SK-N-SH (cell line): ENCODE results near the gene CIDEB. TPM values are rescaled to one million over a fixed set of nuclear protein-coding genes. Genes with fewer than 3 reads are reported as not detected.

Experiments used
- CTCF ChIA-PET: fragments of 300-600, 350-600 bp; formaldehyde crosslinking; extraction: SDS; loops from one replicate; lab custom pipeline; 2021; lab: Yijun Ruan, JAX
- POLR2A ChIA-PET: fragments of 350-600 bp; sonication (Branson Sonifier 250); formaldehyde crosslinking; extraction: SDS; loops from one replicate; lab custom pipeline; 2020; ENCODE audit warnings: antibody characterized with exemption, inconsistent platforms; lab: Yijun Ruan, JAX
- DNase-seq: peaks from one replicate; pipeline ENCODE4 v3.0.0; 2012
- H2AFZ ChIP-seq: fragments of 200-600 bp; sonication (generic); 2 replicates; pipeline ENCODE4 v1.8.1; 2016; ENCODE audit warnings: antibody characterized with exemption, mild to moderate bottlenecking, low read depth
- H3F3A ChIP-seq: fragments of 200-600 bp; sonication (generic); replicated peaks from 2 replicates; pipeline ENCODE3; 2016; ENCODE audit warnings: antibody characterized with exemption, mild to moderate bottlenecking; ENCODE audit not compliant: insufficient read depth
- H3K27ac ChIP-seq, 2 experiments: fragments of 200-500 bp in 1 of 2; fragments of 200-600 bp in 1 of 2; sonication (Bioruptor generic) in 1 of 2; sonication (generic), shearing (Covaris generic) in 1 of 2; 2 replicates each; pipeline versions ENCODE4 v1.5.1 to v1.6.1; 2014 to 2016; ENCODE audit warnings: low read depth in 2 of 2, inconsistent platforms in 1 of 2, low read length in 1 of 2, mild to moderate bottlenecking in 1 of 2, mixed read lengths in 1 of 2
- H3K27me3 ChIP-seq: fragments of 200-600 bp; sonication (generic), shearing (Covaris generic); 2 replicates; pipeline ENCODE4 v1.6.1; 2016; ENCODE audit warnings: mixed run types; ENCODE audit not compliant: insufficient read depth
- H3K36me3 ChIP-seq, 2 experiments: fragments of 200-500 bp in 1 of 2; fragments of 200-600 bp in 1 of 2; sonication (Bioruptor generic) in 1 of 2; sonication (generic) in 1 of 2; replicated peaks in 1 of 2; 2 replicates each; pipeline versions ENCODE3 to v1.5.1; 2014 to 2016; ENCODE audit warnings: low read length in 1 of 2, mild to moderate bottlenecking in 1 of 2; ENCODE audit not compliant: insufficient read depth in 2 of 2, control insufficient read depth in 1 of 2
- H3K4me1 ChIP-seq, 2 experiments: fragments of 200-500 bp in 1 of 2; fragments of 200-600 bp in 1 of 2; sonication (Bioruptor generic) in 1 of 2; sonication (generic), shearing (Covaris generic) in 1 of 2; 2 replicates each; pipeline versions ENCODE4 v1.5.1 to v1.6.1; 2014 to 2016; ENCODE audit warnings: low read depth in 1 of 2, low read length in 1 of 2, mixed run types in 1 of 2; ENCODE audit not compliant: insufficient read depth in 2 of 2, control insufficient read depth in 1 of 2
- H3K4me2 ChIP-seq: fragments of 200-600 bp; sonication (generic), shearing (Covaris generic); 2 replicates; pipeline ENCODE4 v1.6.1; 2017; ENCODE audit warnings: mixed run types
- H3K4me3 ChIP-seq, 2 experiments: fragments of 200-500 bp in 1 of 2; fragments of 200-600 bp in 1 of 2; sonication (Bioruptor generic) in 1 of 2; sonication (generic), shearing (Covaris generic) in 1 of 2; 2 replicates each; pipeline versions ENCODE4 v1.5.1 to v1.8.1; 2014 to 2016; ENCODE audit warnings: low read depth in 2 of 2, inconsistent platforms in 1 of 2, low read length in 1 of 2, mild to moderate bottlenecking in 1 of 2, mixed read lengths in 1 of 2, moderate library complexity in 1 of 2
- H3K79me2 ChIP-seq: fragments of 200-600 bp; sonication (generic); 2 replicates; pipeline ENCODE4 v1.8.1; 2017; ENCODE audit warnings: mild to moderate bottlenecking; ENCODE audit not compliant: insufficient read depth
- H3K9ac ChIP-seq: fragments of 200-600 bp; sonication (generic); 2 replicates; pipeline ENCODE4 v1.6.1; 2017; ENCODE audit warnings: mixed run types
- H3K9me2 ChIP-seq: fragments of 200-600 bp; sonication (generic); 2 replicates; pipeline ENCODE4 v1.6.1; 2017; ENCODE audit warnings: mixed run types
- H3K9me3 ChIP-seq: fragments of 200-600 bp; sonication (generic); 2 replicates; pipeline ENCODE4 v1.6.1; 2017; ENCODE audit warnings: mixed run types, mild to moderate bottlenecking, moderate library complexity
- H4K20me1 ChIP-seq: fragments of 200-600 bp; sonication (generic); 2 replicates; pipeline ENCODE4 v1.6.1; 2017; ENCODE audit warnings: mild to moderate bottlenecking, mixed run types; ENCODE audit not compliant: insufficient read depth
- EP300 ChIP-seq, 2 experiments: IDR thresholded peaks; 2 replicates each; pipeline versions ENCODE4 v1.4.0 to v1.6.1; 2012; ENCODE audit warnings: borderline replicate concordance in 1 of 2, low read depth in 1 of 2, low read length in 1 of 2
- FOSL2 ChIP-seq: IDR thresholded peaks from 2 replicates; pipeline ENCODE4 v1.4.0; 2012; ENCODE audit warnings: low read depth, mild to moderate bottlenecking, moderate library complexity, borderline replicate concordance
- GATA2 ChIP-seq: sonication (generic); formaldehyde crosslinking; IDR thresholded peaks from 2 replicates; pipeline ENCODE4 v1.5.0; 2020; ENCODE audit warnings: mild to moderate bottlenecking, missing genetic modification reagents
- IRF3 ChIP-seq: fragments of 150-350 bp; IDR thresholded peaks from 2 replicates; pipeline ENCODE4 v1.6.1; 2016; ENCODE audit warnings: mild to moderate bottlenecking, low read depth, low read length
- MEF2A ChIP-seq: IDR thresholded peaks from 2 replicates; pipeline ENCODE4 v1.4.0; 2012; ENCODE audit warnings: low read depth, borderline replicate concordance
- NFIC ChIP-seq: IDR thresholded peaks from 2 replicates; pipeline ENCODE4 v1.4.0; 2012; ENCODE audit warnings: borderline replicate concordance
- NRF1 ChIP-seq: IDR thresholded peaks from 2 replicates; pipeline ENCODE4 v1.6.1; 2012; ENCODE audit warnings: low read depth, mild to moderate bottlenecking, low read length
- RCOR1 ChIP-seq: fragments of 150-350 bp; IDR thresholded peaks from 2 replicates; pipeline ENCODE4 v1.6.1; 2017; ENCODE audit warnings: antibody characterized with exemption, low read length
- RXRA ChIP-seq: IDR thresholded peaks from 2 replicates; pipeline ENCODE4 v1.4.0; 2012; ENCODE audit warnings: low read depth, mild to moderate bottlenecking, borderline replicate concordance
- TEAD4 ChIP-seq: IDR thresholded peaks from 2 replicates; pipeline ENCODE4 v1.4.0; 2012; ENCODE audit warnings: mild to moderate bottlenecking, borderline replicate concordance; ENCODE audit not compliant: insufficient read depth
- YY1 ChIP-seq: IDR thresholded peaks from 2 replicates; pipeline ENCODE4 v1.4.0; 2012; ENCODE audit warnings: low read depth, mild to moderate bottlenecking
- ZBTB33 ChIP-seq: IDR thresholded peaks from 2 replicates; pipeline ENCODE4 v1.4.0; 2012; ENCODE audit warnings: low read depth, borderline replicate concordance
- WGBS: methylation state at CpG from one replicate; pipeline ENCODE4 v1.1.6; 2017; ENCODE audit warnings: low lambda C conversion rate; 5-methylcytosine and 5-hydroxymethylcytosine counted together
- polyA plus RNA-seq, 3 experiments: library from polyadenylated mRNA; depleted of rRNA; stranded (reverse); fragments of >200 nt; gene quantifications; 2 replicates each; pipeline ENCODE4 v1.2.3, GENCODE V29; 2012
- TF ChIP-seq, protein P1 (sequence below): IDR thresholded peaks from 2 replicates; pipeline ENCODE4 v1.4.0; 2012; ENCODE audit warnings: low read depth, borderline replicate concordance

Gene CIDEB
- polyA plus RNA-seq, 1 of the 3 experiments (the other 2 are of a cell fraction): 0.05 TPM

- no peak overlapping the region for H3K9ac ChIP-seq
- ChIA-PET POLR2A (no interaction called here), CTCF (interaction anchor here (0.9 to 14.6 kb wide), 6 partner anchors 7 to 121 kb away, joined by 3 to 115 read pairs (median 5); partner anchors contain the start of genes CIDEB, LTB4R and LTB4R2)
- no peak overlapping the region for H3K27ac ChIP-seq
- no peaks in the 10 kb centered on the region for H3K9me2 ChIP-seq
- peaks cover 12% of the 10 kb centered on the region; the same call in 1 of the 2 replicates for H3K27me3 ChIP-seq
- no peak overlapping the region for H3K4me3 ChIP-seq
- H3K79me2 ChIP-seq: no peaks in the 10 kb centered on the region
- no peaks in the 10 kb centered on the region for H3K9me3 ChIP-seq
- H3F3A ChIP-seq: peaks cover 10% of the 10 kb centered on the region
- WGBS: 91% methylated on average over 10 of the region's 10 CpGs
- peaks cover 0 to 8% of the 10 kb centered on the region in 2 experiments; a peak in 1 of 4 replicates for H3K4me1 ChIP-seq
- H3K36me3 ChIP-seq: peaks cover 0 to 10% of the 10 kb centered on the region in 2 experiments
- DNase-seq: no peak
- H2AFZ ChIP-seq: no peak overlapping the region
- TF ChIP-seq, protein P1, sequence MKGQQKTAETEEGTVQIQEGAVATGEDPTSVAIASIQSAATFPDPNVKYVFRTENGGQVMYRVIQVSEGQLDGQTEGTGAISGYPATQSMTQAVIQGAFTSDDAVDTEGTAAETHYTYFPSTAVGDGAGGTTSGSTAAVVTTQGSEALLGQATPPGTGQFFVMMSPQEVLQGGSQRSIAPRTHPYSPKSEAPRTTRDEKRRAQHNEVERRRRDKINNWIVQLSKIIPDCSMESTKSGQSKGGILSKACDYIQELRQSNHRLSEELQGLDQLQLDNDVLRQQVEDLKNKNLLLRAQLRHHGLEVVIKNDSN: no peak
- TF ChIP-seq GATA2 (CRISPR knock-in tag) (no peak), MEF2A (no peak), NFIC (no peak), ZBTB33 (no peak), FOSL2 (no peak), IRF3 (no peak), RCOR1 (no peak), TEAD4 (no peak), RXRA (no peak), YY1 (no peak), EP300 (IDR thresholded peaks at IDR 0.05; ENCODE audit: borderline replicate concordance in 1 of 2, low read depth in 1 of 2, low read length in 1 of 2) (no peak), NRF1 (no peak)
- TF ChIP-seq, all 33 proteins: peak for 0
- no peak overlapping the region for H3K4me2 ChIP-seq
- H4K20me1 ChIP-seq: no peaks in the 10 kb centered on the region
Observed at GRCh38 chr14:24315243-24315806, 7.5 kb upstream of the CIDEB start.
